HG03442 (cell line): ENCODE data around the gene ELL.
A peak's percentile ranks its signal among the peaks of the same experiment; 100 is the strongest.

Experiments used
- ATAC-seq: cut with Tn5 transposase; IDR thresholded peaks from one replicate; pipeline ENCODE4 v1.9.1; 2021; ENCODE audit warnings: mild to moderate bottlenecking, moderate library complexity; ENCODE audit not compliant: unreplicated experiment

ELL gene

GRCh38 chr19:18490728-18491127 lies 31.1 kb downstream of the ELL start:
- no peak for ATAC-seq

GRCh38 chr19:18489627-18490184 lies 32.2 kb downstream of the ELL start:
- ATAC-seq = no peak

GRCh38 chr19:18488838-18489626 lies 32.8 kb downstream of the ELL start:
- ATAC-seq = no peak

- ATAC-seq = no peak
These were observed 33.5 kb downstream of the ELL start for GRCh38 chr19:18488403-18488723.

GRCh38 chr19:18487576-18488402 lies 34.1 kb downstream of the ELL start:
- ATAC-seq = no peak

GRCh38 chr19:18486746-18487145 lies 35.1 kb downstream of the ELL start:
- no peak for ATAC-seq

- no peak for ATAC-seq
These were observed 36.9 kb downstream of the ELL start for GRCh38 chr19:18484992-18485391.

- ATAC-seq = no peak
These were observed 38.6 kb downstream of the ELL start for GRCh38 chr19:18483119-18483890.

GRCh38 chr19:18481505-18482222 lies 40.2 kb downstream of the ELL start:
- no peak for ATAC-seq

GRCh38 chr19:18480006-18480691 lies 41.7 kb downstream of the ELL start:
- no peak for ATAC-seq

- peak; percentile 72 for ATAC-seq
These were observed 43.1 kb downstream of the ELL start for GRCh38 chr19:18478545-18479311.

GRCh38 chr19:18477974-18478373 lies 43.9 kb downstream of the ELL start:
- ATAC-seq = no peak

GRCh38 chr19:18477042-18477779 lies 44.7 kb downstream of the ELL start:
- no peak for ATAC-seq

GRCh38 chr19:18476507-18477041 lies 45.3 kb downstream of the ELL start:
- no peak for ATAC-seq

- ATAC-seq = no peak
These were observed 46.0 kb downstream of the ELL start for GRCh38 chr19:18475762-18476331.

- ATAC-seq = no peak
These were observed 46.8 kb downstream of the ELL start for GRCh38 chr19:18475004-18475453.

- ATAC-seq = no peak
These were observed 47.4 kb downstream of the ELL start for GRCh38 chr19:18474366-18474887.

GRCh38 chr19:18473706-18474087 lies 48.2 kb downstream of the ELL start:
- ATAC-seq = no peak
